Measurements from ENCODE around the gene CLSTN2.

Gene CLSTN2

GRCh38 chr3:140571836-140572235, 636.9 kb downstream of the CLSTN2 start:
- no peak overlapping the region for H3K4me3 ChIP-seq (ENCODE audit: low read depth, low read length)
- in situ Hi-C loops (cut with HindIII; ENCODE audit: low sequenced_read_pairs) = no loop called here
- TF ChIP-seq CTCF (IDR thresholded peaks at IDR 0.05; ENCODE audit: low read depth, low read length) = no peak
- DNase-seq (ENCODE audit: low read depth, low spot score) = no peak

GRCh38 chr3:140572334-140572733, 637.3 kb downstream of the CLSTN2 start:
- no peak overlapping the region for H3K4me3 ChIP-seq (ENCODE audit: low read depth, low read length)
- no peak for DNase-seq (ENCODE audit: low read depth, low spot score)
- in situ Hi-C loops (cut with HindIII; ENCODE audit: low sequenced_read_pairs) = no loop called here
- TF ChIP-seq CTCF (IDR thresholded peaks at IDR 0.05; ENCODE audit: low read depth, low read length) = no peak

- in situ Hi-C loops (cut with HindIII; ENCODE audit: low sequenced_read_pairs) = no loop called here
- TF ChIP-seq CTCF (IDR thresholded peaks at IDR 0.05; ENCODE audit: low read depth, low read length) = no peak
- H3K4me3 ChIP-seq (ENCODE audit: low read depth, low read length) = no peak overlapping the region
- no peak for DNase-seq (ENCODE audit: low read depth, low spot score)
These were observed 638.0 kb downstream of the CLSTN2 start for GRCh38 chr3:140573011-140573410.

- in situ Hi-C loops (cut with HindIII; ENCODE audit: low sequenced_read_pairs) = no loop called here
- no peak for TF ChIP-seq CTCF (IDR thresholded peaks at IDR 0.05; ENCODE audit: low read depth, low read length)
- DNase-seq (ENCODE audit: low read depth, low spot score) = no peak
- H3K4me3 ChIP-seq (ENCODE audit: low read depth, low read length) = no peak overlapping the region
These were observed 639.4 kb downstream of the CLSTN2 start for GRCh38 chr3:140574375-140574774.

GRCh38 chr3:140576449-140576848, 641.5 kb downstream of the CLSTN2 start:
- TF ChIP-seq CTCF (IDR thresholded peaks at IDR 0.05; ENCODE audit: low read depth, low read length) = no peak
- no peak overlapping the region for H3K4me3 ChIP-seq (ENCODE audit: low read depth, low read length)
- in situ Hi-C loops (cut with HindIII; ENCODE audit: low sequenced_read_pairs) = no loop called here
- no peak for DNase-seq (ENCODE audit: low read depth, low spot score)

- H3K4me3 ChIP-seq (ENCODE audit: low read depth, low read length) = no peak overlapping the region
- in situ Hi-C loops (cut with HindIII; ENCODE audit: low sequenced_read_pairs) = no loop called here
- no peak for TF ChIP-seq CTCF (IDR thresholded peaks at IDR 0.05; ENCODE audit: low read depth, low read length)
- DNase-seq (ENCODE audit: low read depth, low spot score) = no peak
These were observed 642.9 kb downstream of the CLSTN2 start for GRCh38 chr3:140577911-140578310.

- in situ Hi-C loops (cut with HindIII; ENCODE audit: low sequenced_read_pairs) = no loop called here
- peak; percentile 0 for TF ChIP-seq CTCF (IDR thresholded peaks at IDR 0.05; ENCODE audit: low read depth, low read length)
- DNase-seq (ENCODE audit: low read depth, low spot score) = no peak
- no peak overlapping the region for H3K4me3 ChIP-seq (ENCODE audit: low read depth, low read length)
These were observed 644.3 kb downstream of the CLSTN2 start for GRCh38 chr3:140579260-140579659.

Measured in astrocyte of the spinal cord (primary cell).